GM12801 (cell line): ENCODE measurements around the gene MAP4K2.

Source experiments
- TF ChIP-seq, protein P1 (sequence below): IDR thresholded peaks from one replicate; pipeline ENCODE4 v1.5.1; 2011; ENCODE audit warnings: control low read depth; ENCODE audit not compliant: insufficient read length; ENCODE audit errors: extremely low read depth

The MAP4K2 gene

DNA sequence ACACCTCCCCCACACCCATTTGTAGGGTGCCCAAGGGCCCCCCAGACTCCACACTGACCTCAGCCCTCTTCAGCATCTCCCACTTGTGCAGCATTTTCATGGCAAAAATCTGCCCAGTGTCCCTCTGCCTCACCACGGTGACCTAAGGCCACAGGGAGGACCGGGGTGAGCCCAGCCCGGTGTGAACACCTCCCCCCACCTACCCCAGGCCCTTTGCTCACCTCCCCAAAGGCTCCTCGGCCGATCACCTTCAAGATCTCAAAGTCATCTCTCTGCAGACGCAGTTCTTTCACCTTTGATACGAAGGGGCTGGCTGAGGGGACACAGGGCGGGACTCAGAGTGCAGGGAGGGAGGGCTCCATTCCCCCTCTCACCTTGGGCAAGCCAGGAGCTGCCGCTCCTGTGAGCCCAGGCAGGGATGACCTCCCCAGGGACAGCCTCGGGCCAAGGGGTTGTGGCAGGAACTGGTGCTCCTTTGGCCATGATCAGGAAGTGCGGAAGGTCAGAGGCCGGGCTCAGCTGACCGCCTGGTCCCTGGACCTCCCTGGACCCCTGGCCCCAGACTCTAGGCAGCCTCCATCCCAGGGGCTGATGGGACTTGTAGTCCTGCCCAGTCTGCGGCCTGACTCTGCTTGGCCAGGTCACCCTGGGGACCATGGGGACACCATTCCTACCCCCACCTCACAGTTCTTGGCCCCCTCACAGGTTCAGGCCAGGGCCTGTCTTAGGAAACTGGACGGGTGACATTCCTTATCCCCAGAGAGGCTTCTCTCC lies 38.8 kb upstream of the MAP4K2 start:
- TF ChIP-seq, protein P1, sequence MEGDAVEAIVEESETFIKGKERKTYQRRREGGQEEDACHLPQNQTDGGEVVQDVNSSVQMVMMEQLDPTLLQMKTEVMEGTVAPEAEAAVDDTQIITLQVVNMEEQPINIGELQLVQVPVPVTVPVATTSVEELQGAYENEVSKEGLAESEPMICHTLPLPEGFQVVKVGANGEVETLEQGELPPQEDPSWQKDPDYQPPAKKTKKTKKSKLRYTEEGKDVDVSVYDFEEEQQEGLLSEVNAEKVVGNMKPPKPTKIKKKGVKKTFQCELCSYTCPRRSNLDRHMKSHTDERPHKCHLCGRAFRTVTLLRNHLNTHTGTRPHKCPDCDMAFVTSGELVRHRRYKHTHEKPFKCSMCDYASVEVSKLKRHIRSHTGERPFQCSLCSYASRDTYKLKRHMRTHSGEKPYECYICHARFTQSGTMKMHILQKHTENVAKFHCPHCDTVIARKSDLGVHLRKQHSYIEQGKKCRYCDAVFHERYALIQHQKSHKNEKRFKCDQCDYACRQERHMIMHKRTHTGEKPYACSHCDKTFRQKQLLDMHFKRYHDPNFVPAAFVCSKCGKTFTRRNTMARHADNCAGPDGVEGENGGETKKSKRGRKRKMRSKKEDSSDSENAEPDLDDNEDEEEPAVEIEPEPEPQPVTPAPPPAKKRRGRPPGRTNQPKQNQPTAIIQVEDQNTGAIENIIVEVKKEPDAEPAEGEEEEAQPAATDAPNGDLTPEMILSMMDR: no peak

DNA sequence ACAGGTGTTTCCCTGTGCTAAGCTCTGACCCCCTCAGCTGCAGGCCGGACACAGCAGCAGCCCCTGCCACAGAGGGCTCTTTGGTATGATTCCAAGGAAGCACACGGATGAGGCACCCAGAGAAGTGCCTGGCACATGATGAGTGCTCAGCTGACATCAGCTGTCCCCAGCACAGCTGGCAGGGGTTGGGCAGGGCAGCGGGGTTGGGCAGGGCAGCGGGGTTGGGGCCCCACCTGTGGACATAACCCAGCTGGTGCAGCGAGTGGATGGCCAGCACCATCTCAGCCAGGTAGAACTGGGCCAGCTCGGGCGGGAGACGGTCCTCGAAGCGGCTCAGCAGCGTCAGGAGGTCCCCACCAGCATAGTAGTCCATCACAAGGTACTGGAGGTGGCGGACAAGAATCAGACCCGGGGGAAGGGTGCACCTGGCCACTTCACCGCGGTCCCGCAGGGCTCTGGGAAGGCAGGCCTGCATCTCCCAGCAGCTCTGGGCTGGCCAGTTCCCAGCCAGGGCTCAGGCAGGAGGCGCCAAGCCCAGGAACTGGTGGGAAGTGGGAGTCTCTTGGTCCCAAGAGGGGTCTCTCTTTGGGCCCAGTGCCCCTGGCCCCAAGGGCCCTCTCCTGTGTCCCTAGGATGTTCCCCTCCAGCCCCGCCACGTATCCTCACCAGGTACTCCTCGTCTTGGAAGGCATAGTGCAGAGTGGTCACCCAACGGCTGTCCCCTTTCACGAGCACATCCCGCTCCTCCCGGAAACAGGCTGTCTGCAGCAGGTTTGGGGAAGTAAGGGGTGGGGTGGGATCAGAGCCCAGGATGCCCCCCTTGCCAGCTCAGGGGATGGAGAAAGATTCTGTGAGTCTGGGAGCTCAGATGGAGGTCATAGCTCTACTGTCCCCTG lies 37.1 kb upstream of the MAP4K2 start:
- TF ChIP-seq, protein P1: no peak

DNA sequence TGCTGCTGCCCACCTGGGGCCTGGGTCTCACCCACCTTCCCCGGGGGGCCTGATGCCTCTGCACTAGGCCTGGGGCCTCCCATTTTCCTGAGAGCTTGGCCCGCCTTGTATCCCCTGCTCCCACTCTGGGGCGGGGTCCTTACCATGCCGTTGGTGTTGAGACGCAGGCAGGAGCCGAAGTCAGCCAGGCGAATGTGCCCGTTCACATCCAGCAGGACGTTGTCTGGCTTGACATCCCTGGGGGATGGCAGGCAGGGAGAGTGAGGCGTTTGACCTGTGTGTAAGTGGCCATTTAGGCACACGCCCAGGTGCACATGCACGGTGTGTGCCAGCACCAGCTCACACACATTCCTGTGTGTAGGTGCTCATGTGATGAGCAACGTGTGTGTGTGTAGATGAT lies 36.3 kb upstream of the MAP4K2 start:
- TF ChIP-seq, protein P1: no peak

- TF ChIP-seq, protein P1: no peak
These were observed 35.8 kb upstream of the MAP4K2 start for GRCh38 chr11:64838600-64839334.

DNA sequence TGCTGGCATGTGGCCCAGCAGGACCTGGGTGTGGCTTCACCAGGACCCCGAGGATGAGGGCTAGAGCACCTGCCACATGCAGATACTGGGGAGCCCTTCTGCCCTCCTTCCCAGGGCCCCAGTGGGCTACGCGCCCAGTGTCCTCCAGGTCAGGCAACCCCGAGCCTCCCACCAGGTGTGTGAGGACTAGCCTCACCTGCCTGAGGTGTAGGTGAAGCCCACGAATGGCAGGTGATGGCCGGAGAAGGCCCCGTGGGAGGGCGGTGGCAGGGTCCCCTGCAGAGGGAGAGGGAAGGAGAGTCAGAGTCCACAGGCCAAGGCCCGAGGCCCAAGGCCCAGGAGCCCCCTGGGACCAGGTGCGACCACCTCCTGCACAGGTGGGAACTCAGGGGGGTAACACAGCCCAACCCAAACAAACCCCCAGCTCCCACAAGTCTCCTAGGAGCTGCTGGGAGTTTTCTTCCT lies 34.9 kb upstream of the MAP4K2 start:
- TF ChIP-seq, protein P1: no peak

DNA sequence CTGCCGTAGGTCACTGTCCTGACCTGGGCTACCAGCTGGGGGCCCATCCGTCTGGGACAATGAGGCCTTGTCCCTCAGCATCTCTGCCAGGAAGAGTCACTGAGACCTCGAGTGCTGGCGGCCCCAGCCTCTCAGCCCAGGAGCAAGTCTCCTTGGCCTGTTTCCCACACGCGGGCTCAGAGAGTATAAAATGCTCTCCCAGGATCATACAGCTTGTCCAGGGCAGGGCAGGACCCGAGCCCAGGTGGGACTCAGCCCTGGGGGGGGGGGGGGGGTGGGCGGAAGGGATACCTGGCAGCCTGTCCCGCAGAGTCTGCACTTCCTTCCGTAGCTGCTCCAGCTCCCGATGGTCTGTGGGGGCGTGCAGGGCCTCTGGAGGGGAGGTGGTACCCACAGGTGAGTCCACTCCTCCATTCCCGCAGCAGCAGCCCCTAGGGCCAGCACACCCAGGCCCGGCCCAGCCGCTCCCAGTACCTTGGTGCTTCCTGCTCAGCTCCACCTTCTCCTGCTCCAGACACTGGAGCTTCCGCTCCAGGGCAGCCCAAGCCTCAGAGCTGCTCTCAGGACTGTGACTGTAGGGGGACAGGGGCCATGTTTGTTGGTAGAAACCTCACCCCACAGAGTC lies 33.5 kb upstream of the MAP4K2 start:
- TF ChIP-seq, protein P1: no peak
